Endothelial cell of umbilical vein (primary cell): ENCODE data around the gene SLC1A3.

Source experiments
- CTCF ChIP-seq, 2 donors: IDR thresholded peaks; 1 replicate in 1 of 2; 2 replicates in 1 of 2; pipeline ENCODE4 v1.5.1; 2011; ENCODE audit warnings: low read length in 2 of 2, mild to moderate bottlenecking in 2 of 2, moderate library complexity in 2 of 2, control low read depth in 1 of 2, inconsistent platforms in 1 of 2, low read depth in 1 of 2; ENCODE audit not compliant: insufficient read depth in 1 of 2; ENCODE audit errors: extremely low read depth in 1 of 2
- EZH2 ChIP-seq: IDR thresholded peaks from 2 replicates; pipeline ENCODE4 v1.6.1; 2012; ENCODE audit warnings: borderline replicate concordance, low read depth, mild to moderate bottlenecking, moderate library complexity, low read length, inconsistent platforms; ENCODE audit not compliant: severe bottlenecking
- JUN ChIP-seq: IDR thresholded peaks from 2 replicates; pipeline ENCODE4 v1.6.1; 2011; ENCODE audit warnings: borderline replicate concordance, low read depth; ENCODE audit not compliant: insufficient read length, insufficient read depth
- MAX ChIP-seq: IDR thresholded peaks from 2 replicates; pipeline ENCODE4 v1.6.1; 2011; ENCODE audit not compliant: insufficient read depth, insufficient read length
- POLR2A ChIP-seq: IDR thresholded peaks from 2 replicates; pipeline ENCODE4 v1.6.1; 2012; ENCODE audit warnings: low read depth, mild to moderate bottlenecking, control low read depth, low read length
- POLR2AphosphoS5 ChIP-seq: IDR thresholded peaks from 2 replicates; pipeline ENCODE4 v1.6.1; 2012; ENCODE audit warnings: low read depth, mild to moderate bottlenecking, control low read depth, low read length, moderate library complexity; ENCODE audit not compliant: insufficient read depth

GRCh38 chr5:36624277-36624676 is 17.9 kb downstream of the SLC1A3 start:
- no peak for TF ChIP-seq JUN
- TF ChIP-seq POLR2A: no peak
- TF ChIP-seq CTCF (IDR thresholded peaks at IDR 0.05; ENCODE audit: extremely low read depth in 1 of 2, insufficient read depth in 1 of 2, low read depth in 1 of 2, low read length in 2 of 2): no peak
- no peak for TF ChIP-seq POLR2AphosphoS5
- no peak for TF ChIP-seq MAX
- no peak for TF ChIP-seq EZH2
